GM21367 (cell line): ENCODE data around the gene RECQL5.

Experiments
- ATAC-seq: cut with Tn5 transposase; IDR thresholded peaks from one replicate; pipeline ENCODE4 v1.9.1; 2021; ENCODE audit not compliant: unreplicated experiment

The RECQL5 gene

DNA sequence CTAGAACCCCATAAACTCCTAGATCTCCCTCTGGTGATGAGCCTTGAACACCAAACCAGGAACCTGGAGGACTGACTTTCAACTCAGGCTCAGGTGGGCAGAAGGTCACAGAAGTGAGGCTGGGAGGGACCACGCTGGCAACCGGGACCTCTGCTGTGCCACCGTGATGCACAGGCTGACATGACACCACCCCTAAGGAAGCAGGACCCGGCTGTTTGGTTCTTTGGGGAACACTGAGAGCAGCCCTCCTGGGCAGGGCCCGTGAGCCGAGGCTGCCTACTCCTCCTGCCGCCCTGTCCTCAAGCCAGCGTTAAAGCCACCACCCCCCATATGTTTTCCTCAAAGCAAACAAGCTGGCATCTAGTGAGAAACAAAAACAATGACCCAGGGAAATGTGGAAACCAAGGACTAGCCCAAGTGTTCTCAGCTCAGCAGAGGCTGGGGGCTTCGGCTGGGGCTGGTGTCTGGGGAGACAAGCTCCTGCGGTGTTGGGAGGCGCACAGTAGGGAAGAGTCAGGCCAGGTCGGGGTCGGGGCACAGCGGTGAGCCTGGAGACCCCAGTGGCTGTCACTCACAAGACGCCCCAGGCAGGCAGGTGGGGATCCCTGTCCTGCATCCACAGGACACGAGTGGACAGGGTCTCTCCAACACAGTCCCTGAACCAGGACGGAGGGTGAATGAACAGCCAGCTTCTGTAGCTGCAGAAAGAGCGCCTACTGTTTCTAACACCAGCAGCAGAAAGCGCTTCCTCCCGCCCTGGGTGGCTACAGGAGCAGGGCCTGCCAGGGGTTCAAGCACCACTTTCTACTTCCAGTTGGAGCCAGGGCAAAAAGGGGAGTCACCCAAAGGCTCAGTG lies 32.0 kb downstream of the RECQL5 start:
- ATAC-seq, result no peak

DNA sequence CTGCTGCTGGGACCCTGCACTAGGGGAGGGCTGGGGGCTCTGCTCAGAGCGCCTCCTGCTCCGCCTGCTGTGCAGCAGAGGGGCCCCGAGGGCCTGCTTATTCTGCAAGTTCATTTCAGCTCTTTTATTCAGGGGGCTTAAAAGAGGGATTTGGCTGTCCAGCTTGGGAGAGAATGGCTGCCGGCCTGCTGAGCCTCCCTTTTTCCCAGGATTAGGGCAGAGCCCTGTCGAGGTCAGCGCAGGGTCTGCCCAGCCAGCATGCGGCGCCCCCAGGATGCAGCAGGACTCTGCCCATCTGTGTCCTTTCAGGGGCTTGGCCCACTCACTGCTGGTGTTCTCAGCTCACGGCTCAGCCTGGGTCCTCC lies 32.6 kb downstream of the RECQL5 start:
- no peak for ATAC-seq

DNA sequence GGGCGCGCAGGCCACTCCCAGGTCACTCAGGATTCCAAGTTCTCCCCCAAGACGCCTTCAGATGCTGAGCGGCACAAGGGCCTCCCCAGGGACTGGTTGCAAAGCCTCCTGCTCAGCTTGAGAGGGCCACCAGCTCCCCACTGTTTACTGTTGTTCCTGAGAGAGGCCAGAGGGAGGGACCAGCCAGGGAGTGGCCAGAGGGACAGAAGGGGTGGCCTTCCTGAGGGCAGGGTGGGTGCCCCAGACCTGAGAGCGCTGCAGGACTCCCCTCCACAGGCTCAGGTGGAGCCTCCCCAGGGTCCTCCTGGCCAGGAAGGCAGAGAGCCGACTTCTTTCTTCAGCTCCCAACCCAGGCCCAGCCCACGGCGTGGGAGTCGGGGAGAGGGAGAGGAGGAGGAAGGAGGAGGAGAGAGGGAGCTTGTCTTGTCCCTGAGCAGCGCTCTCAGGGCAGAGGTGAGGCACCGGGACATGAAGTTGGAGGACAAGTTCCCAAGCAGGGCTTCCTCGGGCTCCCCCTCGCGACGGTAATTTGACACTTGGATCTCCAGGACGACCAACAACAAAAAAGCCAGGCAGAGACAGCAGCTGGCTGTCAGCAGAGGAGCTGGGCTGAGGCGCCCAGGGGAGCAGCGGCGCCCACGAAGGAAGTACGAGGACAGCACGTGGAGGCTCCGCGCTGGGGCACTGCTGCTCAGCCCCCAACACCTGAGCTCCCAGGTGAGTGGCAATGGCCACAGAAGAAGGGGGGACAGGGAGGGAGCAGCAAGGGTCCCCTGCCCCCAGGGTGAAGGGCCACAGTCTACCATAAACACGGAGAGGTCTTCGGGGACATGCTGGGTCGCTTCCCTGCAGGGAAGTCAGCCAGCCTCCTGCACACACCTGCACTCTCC lies 33.2 kb downstream of the RECQL5 start:
- no peak for ATAC-seq

DNA sequence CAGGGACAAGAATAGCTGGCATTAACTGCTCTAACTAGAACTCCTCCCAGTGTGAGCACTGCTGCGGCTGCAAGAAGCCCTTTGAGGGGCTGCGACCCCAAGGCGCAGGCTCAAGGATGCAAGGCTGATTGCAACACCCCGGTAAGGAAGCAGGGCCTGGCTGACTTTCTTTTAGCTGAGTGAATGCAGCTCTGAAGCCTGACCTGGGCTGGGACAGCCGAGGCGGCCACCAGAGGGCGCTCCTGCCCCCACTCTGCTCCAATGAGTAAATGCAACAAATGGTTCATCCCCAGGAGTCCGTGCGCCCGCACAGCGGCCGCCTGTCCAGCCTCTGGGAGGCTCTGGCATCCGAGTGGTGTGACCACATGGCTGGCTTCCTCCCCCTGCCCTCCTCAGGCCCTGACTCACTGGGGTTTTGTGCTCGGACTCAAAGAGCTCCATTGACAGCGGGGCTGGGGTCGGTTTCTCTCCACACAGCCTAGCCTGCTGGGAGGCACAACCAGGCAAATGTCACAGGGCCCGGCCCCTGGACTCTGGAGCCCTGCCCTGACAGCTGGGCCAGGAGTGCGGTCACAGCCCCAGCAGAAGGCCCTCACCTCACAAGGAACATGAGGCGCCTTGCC lies 34.0 kb downstream of the RECQL5 start, which contains the start of gene SMIM5:
Gene SMIM5 (plus strand): TSS at position 572 of the 623 bp plus-strand sequence. CDS start 6,768 bp downstream, outside the sequence.
- ATAC-seq, result no peak

DNA sequence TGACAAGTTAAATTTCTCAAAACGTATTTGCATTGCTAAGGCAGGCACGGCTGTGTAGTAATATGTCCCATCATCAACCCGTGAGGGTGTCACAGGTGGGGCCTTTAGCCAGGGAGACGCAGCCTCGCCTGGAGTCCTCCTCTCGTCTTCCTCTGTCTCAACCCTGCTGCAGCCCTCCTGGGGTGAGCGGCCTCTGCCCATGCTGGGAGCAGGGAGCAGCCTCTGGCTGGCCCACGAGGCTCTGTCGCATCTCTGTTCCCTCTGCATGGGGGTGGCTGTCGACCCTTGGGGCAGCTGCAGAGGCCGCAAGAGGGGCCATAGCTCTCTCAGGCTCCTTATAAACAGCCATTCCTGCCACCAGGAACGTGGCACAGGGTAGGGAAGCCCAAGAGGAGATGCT lies 34.5 kb downstream of the RECQL5 start:
- no peak for ATAC-seq

DNA sequence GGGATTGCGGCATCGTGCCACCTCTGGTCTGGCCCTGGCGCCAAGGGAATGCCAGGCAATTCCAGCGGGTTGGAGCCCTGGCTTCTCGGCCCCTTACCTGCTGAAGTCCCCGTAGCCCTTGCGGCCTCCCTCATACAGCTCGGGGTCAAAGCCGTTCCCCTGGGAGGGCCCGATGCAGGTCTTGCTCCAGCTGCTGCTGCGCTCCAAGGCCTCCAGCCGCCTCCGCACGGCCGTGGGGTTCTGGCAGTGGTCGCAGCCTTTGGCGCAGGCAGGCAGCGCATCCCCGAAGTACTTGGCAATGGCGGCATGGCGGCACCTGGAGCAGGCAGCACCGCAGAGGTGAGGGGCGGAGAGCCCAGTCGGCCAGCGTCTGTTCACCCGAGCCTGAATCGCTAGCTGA lies 35.6 kb downstream of the RECQL5 start:
- ATAC-seq, result no peak

DNA sequence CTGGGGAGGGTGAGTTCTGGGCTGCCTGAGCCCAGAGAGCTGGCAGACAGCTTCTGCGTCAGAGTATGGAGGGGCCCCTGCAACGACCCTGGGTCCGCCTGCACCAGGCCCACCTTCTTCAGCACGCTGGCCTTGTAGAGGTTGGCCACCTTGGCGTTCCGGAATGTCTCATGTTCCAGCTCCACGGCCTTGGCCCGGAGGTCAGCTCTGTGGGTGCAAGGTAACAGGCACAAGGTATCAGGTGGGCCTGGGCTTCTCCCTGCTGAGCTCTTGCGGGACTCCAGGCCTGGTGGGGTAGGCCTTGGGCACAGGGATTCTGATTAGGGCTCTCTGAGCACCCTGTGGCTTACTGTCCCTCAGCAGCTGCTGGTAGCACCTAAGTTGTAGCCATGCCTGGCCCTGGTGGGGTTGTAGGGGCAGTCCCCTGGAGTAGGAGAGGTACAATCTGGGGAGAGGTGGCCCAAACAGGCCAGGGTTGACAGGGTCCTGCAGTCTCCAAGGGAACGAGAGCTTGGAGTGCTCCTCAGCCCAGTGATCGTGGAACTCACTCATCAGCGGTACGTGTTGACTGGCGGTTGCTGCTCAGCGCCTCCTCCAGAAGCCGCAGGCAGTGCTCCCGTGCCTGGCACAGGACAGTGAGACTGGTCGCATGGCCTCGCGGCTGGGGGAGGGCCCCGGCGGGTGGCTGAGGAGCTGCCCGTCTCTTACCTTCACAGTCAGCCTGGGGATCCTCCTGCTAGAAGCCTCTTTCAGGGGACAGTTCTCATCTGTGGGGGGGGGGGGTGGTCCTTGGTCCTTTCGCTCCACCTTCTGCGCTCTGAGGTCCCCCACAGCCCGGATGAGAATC lies 36.7 kb downstream of the RECQL5 start:
- ATAC-seq, result no peak

DNA sequence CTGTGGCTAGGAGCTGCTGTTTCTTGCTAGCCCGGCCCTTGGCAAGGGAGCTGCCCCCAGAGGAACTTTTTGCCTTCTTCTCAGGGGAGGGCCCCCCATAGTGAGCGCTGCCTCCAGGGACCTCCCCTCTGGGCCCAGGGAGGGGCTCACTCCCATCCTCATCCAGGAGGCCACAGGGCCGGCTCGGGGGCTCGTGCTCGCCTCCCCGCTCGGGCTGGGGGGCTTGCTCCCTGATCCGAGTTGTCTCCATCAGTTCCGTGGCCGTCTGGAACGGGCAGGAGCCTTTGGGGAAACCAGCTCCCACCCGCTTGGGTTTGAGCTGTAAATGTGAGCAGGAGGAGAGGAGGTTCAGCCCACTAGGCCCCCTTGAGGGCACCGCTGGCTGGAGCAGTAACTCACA lies 37.8 kb downstream of the RECQL5 start:
- ATAC-seq, result no peak

DNA sequence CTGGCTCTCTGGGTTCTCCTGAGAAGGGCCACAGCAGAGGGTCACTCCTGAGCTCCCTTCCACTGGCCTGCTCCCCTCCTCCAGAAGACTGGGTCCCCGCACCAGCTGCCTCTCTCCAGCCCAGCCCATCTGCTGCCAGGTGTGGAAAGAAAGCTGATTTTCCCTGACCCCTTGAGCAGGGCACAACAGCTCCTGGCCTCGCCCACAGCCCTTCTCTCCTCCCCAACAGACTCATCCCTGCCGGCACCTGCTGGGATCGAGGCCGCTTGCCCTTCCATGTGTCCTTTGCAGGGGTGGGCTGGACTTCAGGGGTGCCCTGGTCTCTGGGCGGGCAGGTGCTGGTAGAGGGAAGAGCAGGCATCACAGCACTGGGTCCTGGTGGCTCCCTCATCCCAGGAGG lies 38.5 kb downstream of the RECQL5 start:
- no peak for ATAC-seq

DNA sequence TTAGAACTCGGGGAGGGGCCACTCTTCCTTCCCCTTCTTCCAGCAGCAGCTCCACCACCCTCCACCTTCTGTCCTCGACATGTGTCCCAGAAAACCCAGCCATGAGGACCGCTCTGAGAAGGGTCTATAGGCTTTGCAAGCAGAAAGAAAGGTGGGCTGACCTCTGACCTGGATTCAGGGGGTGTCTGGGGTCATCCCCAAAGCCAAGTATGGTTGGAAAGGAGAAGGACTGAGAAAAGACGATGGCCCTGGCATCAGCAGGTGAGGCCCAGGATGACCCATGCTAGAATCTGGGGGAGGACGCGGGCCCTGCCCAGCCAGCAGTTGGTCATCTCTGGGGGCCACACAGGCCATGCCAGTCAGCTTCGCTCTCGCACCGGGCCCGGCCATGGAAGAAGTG lies 39.9 kb downstream of the RECQL5 start:
- ATAC-seq, result no peak

DNA sequence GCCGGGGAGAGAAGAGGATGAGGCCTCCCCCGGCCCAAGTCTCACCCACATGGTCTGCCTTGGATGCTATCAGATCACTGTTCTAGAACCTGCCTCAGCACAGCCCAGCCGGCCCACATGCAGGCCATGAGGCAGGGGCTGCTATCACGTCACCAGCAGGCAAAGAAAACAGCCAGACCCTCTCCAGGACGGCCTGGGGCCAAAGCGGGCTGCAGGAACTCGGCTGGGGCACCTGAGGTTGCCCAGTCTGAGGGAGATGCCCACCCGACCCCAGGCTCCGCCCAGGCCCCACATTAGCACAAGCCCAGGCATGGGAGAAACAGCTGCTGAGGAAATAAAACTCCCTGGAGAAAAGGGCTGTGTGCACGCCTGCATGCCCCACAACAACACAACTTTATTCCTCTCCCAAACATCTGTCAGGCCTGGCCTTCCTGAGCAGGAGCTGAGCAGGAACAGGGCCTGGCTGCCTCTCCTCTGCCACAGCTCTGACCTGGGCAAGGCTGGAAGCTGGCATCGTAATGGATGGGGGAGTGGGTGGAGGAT lies 40.4 kb downstream of the RECQL5 start:
- ATAC-seq, result no peak

DNA sequence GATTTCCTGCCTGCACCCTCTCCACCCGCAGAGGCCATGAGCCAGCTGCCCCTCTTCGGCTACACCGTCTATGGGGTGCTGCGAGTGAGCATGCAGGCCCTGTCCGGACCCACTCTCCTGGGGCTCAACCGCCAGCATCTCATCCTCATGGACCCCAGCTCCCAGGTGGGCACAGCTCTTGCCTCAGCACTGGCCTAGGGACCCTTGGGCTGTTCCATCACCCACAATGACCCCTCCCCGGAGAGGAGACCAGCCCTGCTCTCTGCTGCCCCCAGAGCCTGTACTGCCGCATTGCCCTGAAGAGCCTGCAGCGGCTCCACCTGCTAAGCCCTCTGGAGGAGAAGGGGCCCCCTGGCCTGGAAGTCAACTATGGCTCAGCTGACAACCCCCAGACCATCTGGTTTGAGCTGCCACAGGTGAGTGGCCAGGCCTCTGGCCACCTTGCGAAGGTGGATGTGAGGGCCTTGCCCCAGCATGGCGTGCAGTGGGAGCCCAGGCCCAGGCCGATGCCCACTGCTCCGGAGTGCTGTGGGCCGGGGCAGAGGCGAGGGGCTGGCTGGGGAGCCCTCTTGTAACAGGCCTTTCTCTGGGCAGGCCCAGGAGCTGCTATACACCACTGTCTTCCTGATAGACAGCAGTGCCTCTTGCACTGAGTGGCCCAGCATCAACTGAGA lies 41.0 kb downstream of the RECQL5 start:
- no peak for ATAC-seq

DNA sequence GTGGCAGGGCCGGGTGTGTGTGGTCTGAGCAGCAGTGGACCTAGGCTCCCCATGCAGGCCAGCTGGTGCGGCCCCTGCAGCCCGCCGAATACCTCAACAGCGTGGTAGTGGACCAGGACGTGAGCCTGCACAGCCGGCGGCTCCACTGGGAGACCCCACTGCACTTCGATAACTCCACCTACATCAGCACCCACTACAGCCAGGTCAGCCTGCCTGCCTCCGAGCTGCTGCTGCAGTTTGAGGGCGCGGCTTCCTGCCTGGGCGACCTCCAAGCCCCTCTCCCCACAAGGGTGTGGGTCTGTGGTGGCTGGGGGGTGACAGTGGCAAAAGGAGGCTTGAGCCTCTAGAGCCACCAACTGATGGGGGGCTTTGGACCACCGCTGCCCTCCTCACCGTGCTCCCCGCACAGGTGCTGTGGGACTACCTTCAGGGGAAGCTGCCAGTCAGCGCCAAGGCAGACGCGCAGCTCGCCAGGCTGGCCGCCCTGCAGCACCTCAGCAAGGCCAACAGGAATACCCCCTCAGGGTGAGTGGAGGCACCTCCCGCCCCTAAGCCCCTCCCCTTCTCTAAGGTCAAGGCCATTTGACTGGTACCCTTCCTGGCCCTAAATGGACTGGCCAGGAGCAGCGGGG lies 42.1 kb downstream of the RECQL5 start:
- no peak for ATAC-seq

DNA sequence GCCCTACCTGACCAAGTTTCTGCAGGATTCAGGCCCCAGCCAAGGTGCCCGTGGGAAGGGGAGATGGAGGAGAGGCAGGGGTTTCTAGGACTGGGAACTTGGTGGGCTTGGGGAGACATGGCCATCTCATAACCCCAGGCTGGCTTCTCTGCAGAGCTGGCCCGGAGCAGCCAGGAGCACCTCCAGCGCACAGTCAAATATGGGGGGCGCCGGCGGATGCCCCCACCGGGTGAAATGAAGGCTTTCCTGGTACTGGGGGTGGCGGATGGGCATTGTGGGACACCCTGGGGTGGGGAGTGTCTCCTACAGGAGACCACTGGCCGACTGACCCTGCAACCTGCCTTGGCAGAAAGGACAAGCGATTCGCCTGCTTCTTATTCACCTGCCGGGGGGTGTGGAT lies 42.9 kb downstream of the RECQL5 start:
- no peak for ATAC-seq

DNA sequence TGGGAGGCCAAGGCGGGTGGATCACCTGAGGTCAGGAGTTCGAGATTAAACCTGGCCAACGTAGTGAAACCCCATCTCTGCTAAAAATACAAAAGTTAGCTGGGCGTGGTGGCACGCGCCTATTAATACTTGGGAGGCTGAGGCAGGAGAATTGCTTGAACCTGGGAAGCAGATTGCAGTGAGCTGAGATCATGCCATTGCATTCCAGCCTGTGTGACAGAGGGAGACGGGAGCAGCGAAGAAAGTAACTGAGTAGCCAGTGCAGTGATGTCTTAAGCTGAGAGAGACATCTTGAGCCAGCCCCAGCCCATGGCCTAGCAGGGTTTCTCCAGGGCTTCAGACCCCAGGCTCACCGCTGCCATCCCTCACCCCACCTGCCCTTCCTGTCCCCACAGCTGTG lies 43.6 kb downstream of the RECQL5 start:
- no peak for ATAC-seq

DNA sequence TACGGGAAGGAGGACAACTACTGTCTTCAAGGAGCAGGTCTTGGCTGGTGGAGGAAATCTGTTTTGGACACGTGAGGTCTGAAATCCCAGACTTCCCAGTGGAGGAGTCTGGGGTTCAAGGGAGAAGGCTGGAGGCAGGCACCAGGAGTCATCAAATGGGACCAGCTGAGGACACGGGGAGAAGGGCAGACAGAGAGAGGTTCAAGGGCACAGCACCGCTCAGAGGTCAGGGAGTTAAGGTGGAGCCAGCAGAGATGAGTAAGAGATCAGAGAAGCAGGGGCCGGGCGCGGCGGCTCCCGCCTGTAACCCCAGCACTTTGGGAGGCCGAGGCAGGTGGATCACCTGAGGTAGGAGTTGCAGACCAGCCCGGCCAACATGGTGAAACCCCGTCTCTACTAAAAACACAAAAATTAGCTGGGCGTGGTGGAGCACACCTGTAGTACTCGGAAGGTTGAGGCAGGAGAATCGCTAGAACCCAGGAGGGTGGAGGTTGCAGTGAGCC lies 44.1 kb downstream of the RECQL5 start:
- no peak for ATAC-seq

DNA sequence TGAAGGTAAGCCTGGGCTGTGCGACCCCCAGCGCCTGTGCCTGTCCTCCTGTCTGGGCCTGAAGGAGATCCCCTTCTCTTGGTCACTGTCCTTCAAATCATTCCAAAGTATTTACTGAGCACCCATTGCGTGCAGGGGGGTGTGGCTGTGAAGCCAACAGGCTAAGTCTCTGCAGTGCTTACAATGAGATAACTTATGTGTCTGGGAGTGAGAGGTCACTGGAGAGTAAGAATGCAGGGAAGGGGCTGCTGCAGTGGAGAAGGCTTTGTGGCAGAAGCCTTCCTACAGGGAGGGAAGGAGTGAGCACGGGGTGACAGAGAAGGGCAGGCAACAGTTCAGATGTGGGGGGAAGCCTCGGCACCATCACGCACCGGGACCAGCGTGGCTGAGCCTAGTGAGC lies 44.9 kb downstream of the RECQL5 start:
- no peak for ATAC-seq

DNA sequence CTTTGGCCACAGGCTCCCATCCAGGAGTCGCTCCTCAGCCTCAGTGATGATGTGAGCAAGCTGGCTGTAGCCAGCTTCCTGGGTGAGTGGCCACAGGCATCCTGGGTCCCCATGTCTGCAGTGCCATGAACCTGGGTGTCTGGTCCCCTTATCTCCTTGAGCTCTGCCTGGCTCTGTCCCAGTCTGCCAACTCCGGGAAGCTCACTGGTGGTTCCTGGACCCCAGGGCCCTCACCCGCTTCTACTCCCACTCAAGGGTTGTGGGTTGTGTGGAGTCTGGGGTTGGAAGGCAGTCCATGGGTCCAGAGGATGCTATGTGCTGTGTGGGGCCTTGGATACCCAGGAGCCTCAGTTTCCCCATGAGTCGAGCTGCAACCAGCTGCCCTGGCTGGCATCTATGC lies 45.5 kb downstream of the RECQL5 start:
- ATAC-seq, result no peak
